GM12875 (cell line): ENCODE data around the gene SSH3.

Experiments used
- H3K4me3 ChIP-seq: one replicate; pipeline ENCODE4 v1.5.1; 2011; ENCODE audit warnings: low read depth, low read length, control low read depth
- CTCF ChIP-seq: IDR thresholded peaks from 2 replicates; pipeline ENCODE4 v1.5.1; 2011; ENCODE audit warnings: low read depth, mild to moderate bottlenecking, control low read depth, inconsistent platforms, low read length, moderate library complexity, borderline replicate concordance; ENCODE audit not compliant: insufficient read depth

Gene SSH3

GRCh38 chr11:67301313-67301921, 1.9 kb upstream of the SSH3 start:
- TF ChIP-seq CTCF: no peak
- H3K4me3 ChIP-seq: no peak overlapping the region

- TF ChIP-seq CTCF: no peak
- no peak overlapping the region for H3K4me3 ChIP-seq
Observed at GRCh38 chr11:67301951-67302516, 1.3 kb upstream of the SSH3 start.

- no peak overlapping the region for H3K4me3 ChIP-seq
- TF ChIP-seq CTCF: no peak
Observed at GRCh38 chr11:67302571-67303131, 679 bp upstream of the SSH3 start.

- no peak for TF ChIP-seq CTCF
Observed at GRCh38 chr11:67303835-67304411, 593 bp downstream of the SSH3 start.

GRCh38 chr11:67304511-67305113, 1.3 kb downstream of the SSH3 start:
- TF ChIP-seq CTCF: no peak
- no peak overlapping the region for H3K4me3 ChIP-seq

More at GRCh38 chr11:67303835-67304411, 593 bp downstream of the SSH3 start:
- no peak overlapping the region for H3K4me3 ChIP-seq

- no peak overlapping the region for H3K4me3 ChIP-seq
- TF ChIP-seq CTCF: no peak
Observed at GRCh38 chr11:67306769-67307544, 3.6 kb downstream of the SSH3 start.
